ENCODE results near the gene NACC2.
"Not testable (repeated sequence)": the region's sequence is repeated elsewhere in the genome, so short reads cannot be mapped to it uniquely, and the experiment has no call there.

The NACC2 gene

DNA sequence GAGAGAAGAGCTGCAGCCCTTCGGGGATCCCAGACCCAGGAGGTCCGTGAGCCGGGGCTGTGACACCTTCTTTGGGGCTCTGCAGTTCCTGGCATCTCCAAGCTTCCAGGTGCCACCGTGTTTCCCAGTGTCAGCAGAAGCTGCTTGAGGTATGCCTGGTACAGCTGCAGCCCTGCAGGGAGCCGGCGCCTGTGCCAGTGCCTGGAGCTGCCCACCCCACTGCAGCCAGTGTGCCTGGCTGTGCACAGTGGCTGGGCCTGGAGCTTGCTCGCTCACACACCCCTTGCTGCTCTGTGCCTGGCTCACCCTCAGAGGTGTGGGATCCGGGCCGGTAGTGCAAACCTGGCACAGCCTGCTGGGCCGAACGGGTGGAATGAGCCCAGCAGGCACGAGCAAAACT lies 65.5 kb downstream of the NACC2 start:
- no peak for TF ChIP-seq ZFX (IDR thresholded peaks at IDR 0.05; ENCODE audit: borderline replicate concordance)
- no peak for TF ChIP-seq CTCF (IDR thresholded peaks at IDR 0.05)
- no peak overlapping the region for H3K27ac ChIP-seq

DNA sequence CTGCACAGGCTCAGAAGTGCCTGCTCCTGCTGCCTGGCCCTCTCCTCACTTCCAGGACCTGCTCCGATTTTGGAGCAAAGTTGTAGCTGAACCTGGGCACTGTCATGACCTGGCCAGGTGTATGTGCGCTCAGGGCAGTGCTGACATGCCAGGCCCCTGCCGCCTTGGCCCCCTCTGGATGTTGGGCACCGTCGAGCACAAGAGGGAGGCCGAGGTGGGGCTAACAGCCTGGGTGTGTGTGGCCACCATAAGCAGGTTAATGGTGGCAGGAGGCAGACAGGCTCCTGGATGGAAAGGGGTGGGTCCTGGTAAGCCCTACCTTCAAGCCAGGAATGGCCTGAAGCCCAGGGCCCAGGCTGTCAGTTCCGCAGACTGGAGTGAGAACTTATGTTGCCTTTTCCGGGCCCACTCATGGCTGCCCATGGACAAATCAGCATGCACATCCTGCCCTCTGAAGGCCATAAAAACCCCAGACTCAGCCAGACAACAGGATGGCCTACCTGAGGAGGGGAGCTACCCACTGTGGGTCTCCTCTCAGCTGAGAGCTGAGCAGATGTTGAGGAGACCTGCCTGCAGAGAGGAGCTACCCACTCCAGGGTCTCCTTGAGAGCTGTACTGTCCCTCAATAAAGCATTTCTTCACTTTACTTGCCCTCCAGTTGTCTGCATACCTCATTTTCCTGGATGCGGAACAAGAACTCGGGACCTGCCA lies 66.2 kb downstream of the NACC2 start:
- no peak for TF ChIP-seq ZFX (IDR thresholded peaks at IDR 0.05; ENCODE audit: borderline replicate concordance)
- TF ChIP-seq CTCF (IDR thresholded peaks at IDR 0.05) = no peak
- no peak overlapping the region for H3K27ac ChIP-seq

DNA sequence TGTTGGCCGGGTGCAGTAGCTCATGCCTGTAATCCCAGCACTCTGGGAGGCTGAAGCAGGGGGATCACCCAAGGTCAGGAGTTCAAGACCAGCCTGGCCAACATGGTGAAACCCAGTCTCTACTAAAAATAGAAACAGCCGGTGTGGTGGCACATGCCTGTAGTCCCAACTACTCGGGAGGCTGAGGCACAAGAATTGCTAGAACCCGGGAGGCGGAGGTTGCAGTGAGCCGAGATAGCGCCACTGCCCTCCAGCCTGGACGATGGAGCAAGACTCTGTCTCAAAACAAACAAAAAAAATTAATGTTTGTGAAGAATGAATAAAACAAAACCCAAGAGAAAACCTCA lies 68.2 kb downstream of the NACC2 start:
- not testable (repeated sequence) for H3K27ac ChIP-seq

GRCh38 chr9:136026266-136026942 lies 68.7 kb downstream of the NACC2 start:
- no peak for TF ChIP-seq CTCF (IDR thresholded peaks at IDR 0.05)
- no peak for TF ChIP-seq ZFX (IDR thresholded peaks at IDR 0.05; ENCODE audit: borderline replicate concordance)
- no peak overlapping the region for H3K27ac ChIP-seq

DNA sequence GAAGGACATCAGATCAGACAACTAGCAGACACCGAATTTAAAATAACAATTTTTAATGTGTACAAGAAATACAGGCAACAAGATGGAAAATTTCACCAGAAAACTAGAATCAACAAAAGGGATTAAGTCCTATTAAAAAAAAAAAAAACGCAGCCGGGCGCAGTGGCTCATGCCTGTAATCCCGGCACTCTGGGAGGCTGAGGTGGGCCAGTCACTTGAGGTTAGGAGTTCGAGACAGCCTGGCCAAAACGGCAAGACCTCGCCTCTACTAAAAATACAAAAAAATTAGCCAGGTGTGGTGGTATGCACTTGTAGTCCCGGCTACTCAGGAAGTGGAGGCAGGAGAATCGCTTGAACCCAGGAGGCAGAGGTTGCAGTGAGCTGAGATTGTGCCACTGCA lies 69.6 kb downstream of the NACC2 start:
- TF ChIP-seq CTCF (IDR thresholded peaks at IDR 0.05) = no peak
- no peak for TF ChIP-seq ZFX (IDR thresholded peaks at IDR 0.05; ENCODE audit: borderline replicate concordance)
- H3K27ac ChIP-seq = no peak overlapping the region

DNA sequence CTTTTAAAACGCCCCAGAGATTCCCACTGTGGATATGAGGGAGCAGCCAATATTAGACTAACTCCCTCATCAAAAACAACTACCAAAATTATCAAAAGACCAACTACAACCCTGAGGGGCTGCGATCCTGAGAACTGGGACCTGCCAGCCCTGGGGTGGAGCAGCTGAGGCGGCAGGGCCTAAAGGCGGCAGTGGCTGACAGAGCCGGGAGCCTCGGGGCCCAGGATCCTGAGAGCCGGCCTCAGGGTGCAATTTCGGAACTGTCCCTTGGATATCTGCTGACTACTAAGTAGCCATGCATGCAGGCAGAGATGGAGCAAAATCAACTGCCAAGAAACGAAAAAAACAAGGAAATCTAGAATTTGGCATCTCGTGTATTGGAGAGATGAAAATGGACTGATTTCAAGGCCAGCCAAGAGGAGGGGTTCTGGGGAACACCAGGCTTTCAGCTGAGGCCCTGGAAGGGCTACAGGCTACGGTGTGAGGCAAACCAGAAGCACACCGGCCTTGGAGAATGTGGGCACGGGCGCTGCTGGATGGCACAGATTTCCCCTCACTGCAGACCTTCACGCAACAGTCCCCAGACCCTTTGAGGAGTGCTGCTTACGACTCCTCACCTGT lies 70.3 kb downstream of the NACC2 start:
- no peak overlapping the region for H3K27ac ChIP-seq
- no peak for TF ChIP-seq CTCF (IDR thresholded peaks at IDR 0.05)
- no peak for TF ChIP-seq ZFX (IDR thresholded peaks at IDR 0.05; ENCODE audit: borderline replicate concordance)

DNA sequence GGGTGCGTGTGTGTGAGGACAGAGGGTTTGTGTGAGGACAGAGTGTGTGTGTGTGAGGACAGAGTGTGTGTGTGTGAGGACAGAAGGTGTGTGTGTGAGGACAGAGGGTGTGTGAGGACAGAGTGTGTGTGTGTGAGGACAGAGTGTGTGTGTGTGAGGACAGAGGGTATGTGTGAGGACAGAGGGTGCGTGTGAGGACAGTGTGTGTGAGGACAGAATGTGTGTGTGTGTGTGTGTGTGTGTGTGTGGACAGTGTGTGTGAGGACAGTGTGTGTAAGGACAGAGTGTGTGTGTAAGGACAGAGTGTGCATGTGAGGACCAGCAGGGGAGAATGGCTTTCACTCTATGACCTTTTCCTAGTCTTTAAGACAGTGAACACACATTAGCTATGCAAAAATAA lies 70.8 kb downstream of the NACC2 start:
- H3K27ac ChIP-seq = no peak overlapping the region
- TF ChIP-seq ZFX (IDR thresholded peaks at IDR 0.05; ENCODE audit: borderline replicate concordance) = no peak
- no peak for TF ChIP-seq CTCF (IDR thresholded peaks at IDR 0.05)

All from 22Rv1 (cell line).